NCI-H2227 (cell line): ENCODE measurements around the gene ESPL1.

Experiments used
- DNase-seq: peaks from one replicate; lab custom pipeline; 2025; ENCODE audit not compliant: unreplicated experiment; lab: John Stamatoyannopoulos, UW

Gene ESPL1

DNA sequence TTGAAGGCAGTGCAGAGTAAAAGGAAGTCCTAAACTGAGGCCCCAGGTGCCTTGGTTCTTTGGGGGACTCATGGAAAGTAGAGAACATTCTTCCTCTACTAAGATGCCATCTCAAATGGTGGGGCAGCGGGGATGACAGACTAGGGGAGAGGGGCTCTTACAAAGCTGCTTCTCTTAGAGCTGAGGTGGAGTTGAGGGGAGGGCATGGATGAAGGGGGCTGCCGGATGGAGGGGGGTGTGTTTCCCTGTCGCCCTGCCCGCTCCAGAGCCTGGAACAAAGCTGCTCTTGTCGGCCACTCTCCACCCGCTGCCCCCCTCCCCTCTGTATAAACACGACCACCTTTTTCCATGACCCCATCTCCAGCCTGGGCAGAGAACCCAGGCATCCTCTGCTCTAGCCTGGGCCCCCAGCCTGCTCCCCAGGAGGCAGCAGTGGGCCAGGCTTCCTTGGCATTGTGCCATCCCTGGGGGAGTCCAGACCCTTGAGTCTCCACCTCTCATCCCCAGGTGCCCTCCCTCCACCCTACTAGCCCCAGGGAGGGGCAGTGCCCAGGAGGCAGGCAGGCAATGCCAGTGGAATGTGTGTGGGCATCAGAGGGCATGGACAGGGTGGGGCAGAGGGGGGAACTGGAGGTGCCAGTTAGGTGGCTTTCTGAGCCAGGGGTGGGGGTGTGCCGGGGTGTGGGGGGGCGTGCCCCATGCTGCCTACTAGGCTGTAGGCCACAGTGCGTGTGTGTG is 37.8 kb upstream of the ESPL1 start:
- no peak for DNase-seq

DNA sequence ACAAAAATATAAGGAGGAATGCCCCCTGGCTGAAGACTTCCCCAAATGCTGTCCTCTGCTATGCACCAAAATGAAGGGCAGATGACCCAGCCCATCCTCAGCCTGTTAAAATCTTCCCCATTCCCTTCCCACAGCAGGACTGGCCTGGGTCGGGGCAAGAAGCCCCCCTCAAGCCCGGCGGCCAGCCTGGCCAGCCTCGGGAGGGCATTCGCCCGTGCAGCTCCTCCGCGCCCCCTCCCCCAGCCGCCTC is 36.5 kb upstream of the ESPL1 start:
- no peak for DNase-seq

DNA sequence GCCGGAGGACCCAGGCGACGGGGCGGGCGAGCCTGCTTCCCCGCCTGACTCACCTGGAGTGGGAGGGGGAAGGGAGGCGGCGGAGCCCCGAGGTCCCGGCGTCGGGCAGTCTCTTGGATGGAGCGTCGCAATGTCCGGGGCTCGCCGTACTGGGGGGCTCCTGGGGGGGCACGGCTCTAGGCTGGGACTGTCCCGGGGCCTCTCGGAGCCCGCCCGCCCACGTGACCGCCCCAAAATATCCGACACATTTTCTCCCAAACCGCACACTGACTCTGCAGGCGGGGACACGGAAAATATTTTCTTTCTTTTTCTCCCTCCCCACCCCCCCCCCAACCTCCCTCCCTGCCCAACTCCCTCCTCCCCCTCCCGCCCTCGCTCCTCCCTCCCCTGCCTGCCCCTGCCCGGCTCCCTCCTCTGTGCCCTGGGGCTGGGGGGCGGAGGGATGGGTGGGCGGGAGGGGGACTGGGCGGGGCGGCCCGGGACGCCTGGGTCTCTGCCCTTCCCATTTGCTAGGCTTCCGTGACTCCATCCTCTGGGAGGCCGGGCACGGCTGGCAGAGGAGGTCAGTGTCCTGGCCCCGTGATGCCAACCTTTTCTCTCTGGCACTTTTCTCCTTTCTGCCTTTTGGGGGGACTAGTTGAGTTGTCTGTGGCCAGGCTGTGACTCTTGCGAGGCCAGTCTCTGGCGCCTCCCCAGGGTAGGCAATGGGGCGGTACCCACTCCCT is 36.0 kb upstream of the ESPL1 start, which contains the start of gene RARG:
Gene RARG, minus strand, starts transcription at position 289 of the 725 bp plus-strand sequence. CDS start 4,664 bp downstream, outside the sequence.
- DNase-seq, result peak; percentile 21

DNA sequence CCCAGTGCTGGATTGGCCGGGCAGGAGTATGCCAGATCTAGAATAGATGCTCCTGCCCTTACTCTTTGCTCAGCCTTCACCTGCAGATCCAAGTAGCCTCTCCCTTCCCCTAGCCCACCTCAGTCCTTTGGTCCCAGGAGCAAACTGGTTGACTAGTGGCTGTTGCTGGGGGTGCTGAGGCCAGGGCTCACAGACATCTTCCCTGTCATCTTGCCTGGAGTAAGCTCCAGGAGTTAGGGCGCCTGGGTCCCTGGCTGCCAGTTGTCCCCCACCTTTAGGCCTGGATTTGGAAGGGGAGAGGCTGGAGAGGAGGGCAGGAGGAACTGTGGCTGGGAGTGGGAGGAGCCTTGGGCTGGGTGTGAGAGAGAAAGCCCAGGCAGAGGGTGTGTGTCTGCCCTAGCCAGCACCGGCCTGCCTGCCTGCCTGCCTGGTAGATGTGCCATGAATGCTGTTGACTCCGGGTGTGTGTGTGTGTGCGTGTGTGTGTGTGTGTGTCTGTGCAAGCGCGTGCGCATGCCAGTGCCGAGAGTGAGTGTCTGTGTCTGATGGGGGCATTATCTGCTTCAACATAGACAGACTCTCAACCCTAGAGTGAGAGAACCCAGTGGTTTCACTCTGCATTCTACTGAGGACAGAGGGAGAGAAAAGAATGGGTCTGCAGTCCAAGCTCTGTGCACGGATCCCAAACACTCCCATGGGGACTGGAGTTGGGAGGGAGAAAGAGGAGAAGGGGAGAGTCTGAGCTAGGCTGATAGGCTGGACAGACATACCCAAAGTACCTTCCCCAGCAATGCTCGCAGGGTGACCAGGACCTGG is 35.2 kb upstream of the ESPL1 start:
- peak; percentile 36 for DNase-seq

DNA sequence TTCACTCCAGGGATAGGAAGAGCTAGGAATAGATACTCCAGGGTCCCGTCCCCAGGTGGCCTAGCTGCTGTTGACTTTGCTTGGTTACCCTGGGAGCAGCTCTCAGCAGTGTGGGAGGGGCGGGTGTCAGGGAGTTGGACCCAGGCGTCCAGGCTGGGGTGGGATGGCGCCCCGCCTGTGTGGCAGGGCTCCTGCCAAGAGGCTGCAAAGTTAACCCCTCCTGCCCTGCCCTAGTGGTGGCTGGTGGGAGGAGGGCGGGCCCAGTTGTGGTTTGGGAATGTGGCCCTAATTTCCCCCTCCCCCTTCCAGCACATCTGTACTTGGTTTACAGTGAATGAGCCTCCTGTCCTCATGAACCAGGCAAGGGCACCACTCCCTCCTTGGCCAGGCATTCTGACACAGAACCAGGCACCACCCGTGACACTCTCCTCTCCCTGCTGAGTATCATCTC is 34.4 kb upstream of the ESPL1 start:
- no peak for DNase-seq

DNA sequence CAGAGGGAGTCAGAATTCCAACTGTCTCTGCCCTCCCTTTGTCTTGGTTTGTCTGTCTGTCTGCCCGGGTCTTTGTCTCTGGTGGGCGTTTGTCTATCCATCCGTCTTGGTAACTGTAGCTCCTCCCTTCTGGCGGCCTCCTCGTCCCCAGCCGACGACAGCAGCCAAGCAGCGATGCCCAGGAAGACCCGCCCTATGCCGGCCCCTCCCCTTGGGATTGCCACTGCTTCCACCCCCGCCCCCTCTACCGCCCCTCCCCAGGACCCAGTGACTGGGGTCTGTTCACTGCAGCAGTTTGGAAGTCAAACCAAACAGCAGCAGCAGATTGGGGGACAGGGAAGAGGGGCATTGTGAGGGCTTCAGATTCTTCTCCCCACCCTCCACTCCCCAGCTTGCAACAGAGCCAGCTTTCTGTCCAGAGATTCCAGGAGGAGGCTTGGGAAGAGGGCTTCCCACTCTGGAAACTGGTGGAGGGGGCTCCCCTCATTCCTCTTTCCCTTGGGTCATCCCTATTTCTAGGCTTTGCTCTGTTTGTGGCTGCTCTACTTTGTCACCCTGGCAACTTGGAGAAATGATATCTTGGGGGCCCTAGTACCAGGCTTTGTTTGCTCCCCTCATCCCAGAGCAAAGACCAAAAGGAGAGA is 33.7 kb upstream of the ESPL1 start:
- DNase-seq, result peak; percentile 65

DNA sequence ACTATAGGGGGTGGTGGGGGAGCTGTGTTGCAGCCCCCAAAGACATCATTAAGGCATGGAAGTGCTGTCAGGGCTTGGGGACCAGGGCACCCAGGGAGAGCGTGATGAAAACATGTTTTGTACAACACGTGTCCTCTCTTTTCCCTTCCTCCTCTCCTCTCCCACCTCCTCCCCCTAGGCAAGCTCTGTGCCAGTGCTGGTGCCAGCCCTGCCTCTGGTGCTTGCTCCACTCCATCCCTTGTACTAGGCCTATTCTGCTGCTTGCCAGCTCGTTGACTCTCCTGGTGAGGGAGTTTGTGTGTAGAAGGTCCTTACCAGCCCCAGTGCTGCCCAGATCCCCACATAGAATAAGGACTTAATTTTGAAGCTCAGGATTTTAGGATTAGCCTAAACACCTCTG is 32.9 kb upstream of the ESPL1 start:
- no peak for DNase-seq

DNA sequence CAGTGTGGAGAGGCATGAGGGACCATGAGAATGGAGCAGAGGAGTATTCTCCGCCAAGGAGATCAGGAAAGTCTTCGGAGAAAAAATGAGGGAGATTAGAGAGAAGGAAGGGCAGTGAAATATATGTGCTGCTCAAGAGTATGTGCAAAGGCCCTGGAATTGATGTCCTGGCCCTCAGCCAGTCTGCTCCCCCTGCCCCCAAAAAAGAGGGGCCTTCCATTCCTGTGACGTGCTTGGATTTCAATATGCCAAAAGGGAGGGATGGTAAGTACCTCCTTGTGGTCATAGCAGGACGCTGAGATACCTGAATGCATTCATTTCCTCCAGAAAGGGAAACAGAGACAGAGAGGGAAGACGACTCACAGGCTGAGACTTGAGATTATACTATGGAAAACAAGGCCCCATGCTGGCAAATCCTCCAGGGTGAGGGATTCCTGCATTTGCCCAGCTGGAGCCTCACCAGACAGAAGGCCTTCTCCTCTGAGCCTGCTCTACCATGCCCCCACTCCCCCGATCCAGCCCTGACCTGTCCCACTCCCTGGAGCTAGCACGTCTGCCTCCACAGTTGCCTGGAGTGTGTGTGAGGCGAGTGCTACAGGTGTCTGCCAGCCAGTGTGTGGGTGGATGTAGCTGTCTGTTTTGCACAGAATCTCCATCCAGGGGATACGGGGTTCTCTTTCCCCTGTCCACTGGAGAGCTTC is 32.2 kb upstream of the ESPL1 start:
- DNase-seq, result no peak

DNA sequence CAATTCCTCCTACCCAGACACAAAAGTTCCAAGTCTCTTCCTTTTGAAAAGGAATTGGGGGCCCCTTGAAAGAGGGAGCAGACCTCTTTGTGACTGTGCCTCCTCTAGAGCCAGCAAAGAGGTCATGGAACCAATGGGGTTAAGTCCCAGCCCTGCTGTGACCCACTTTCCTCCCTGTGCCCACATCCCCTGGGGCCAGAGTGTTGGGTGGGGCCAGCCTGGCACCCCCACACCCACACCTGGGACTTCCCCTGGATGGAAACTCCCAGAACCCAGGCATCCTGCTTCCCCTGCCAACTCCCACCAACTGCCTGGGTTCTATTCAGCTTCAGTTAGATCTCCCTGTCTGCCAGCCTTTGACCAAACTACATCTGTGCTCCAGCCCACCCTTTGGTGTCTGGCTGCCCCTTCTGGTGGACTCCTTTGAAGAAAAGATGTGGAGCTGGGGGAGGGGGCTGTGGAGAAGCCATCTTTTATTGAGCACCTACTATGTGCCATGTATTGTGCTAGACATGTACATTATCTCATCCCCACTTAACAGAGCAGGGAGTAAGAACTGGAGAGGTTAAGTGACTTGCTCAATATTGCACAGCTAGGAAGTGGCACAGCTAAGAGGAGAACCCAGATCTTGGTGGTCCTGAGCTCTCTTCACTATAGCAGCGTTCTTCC is 31.5 kb upstream of the ESPL1 start:
- DNase-seq, result no peak

DNA sequence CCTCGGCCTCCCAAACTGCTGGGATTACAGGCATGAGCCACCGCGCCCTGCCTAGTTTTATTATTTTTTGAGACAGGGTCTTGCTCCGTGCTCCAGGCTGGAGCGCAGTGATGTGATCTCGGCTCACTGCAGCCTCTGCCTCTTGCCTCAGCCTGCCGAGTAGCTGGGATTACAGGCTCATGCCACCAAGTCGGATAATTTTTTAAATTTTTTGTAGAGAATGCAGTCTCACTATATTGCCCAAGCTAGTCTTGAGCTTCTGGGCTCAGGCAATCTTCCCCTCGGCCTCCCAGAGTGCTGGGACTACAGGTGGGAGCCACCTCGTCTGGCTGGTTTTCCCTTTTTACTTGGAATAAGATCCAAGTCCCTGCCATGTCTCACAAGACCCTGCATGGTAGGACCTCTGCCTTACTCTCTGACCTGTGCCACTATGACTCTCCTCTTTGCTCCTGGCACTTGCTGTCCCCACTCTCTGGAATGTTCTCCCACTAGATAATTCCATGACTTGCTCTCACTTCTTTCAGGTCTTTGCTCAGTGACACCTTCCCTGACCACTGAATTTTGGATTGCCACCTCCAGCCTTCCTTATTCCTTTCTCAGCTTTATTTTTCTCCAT is 28.3 kb upstream of the ESPL1 start:
- DNase-seq, result no peak

DNA sequence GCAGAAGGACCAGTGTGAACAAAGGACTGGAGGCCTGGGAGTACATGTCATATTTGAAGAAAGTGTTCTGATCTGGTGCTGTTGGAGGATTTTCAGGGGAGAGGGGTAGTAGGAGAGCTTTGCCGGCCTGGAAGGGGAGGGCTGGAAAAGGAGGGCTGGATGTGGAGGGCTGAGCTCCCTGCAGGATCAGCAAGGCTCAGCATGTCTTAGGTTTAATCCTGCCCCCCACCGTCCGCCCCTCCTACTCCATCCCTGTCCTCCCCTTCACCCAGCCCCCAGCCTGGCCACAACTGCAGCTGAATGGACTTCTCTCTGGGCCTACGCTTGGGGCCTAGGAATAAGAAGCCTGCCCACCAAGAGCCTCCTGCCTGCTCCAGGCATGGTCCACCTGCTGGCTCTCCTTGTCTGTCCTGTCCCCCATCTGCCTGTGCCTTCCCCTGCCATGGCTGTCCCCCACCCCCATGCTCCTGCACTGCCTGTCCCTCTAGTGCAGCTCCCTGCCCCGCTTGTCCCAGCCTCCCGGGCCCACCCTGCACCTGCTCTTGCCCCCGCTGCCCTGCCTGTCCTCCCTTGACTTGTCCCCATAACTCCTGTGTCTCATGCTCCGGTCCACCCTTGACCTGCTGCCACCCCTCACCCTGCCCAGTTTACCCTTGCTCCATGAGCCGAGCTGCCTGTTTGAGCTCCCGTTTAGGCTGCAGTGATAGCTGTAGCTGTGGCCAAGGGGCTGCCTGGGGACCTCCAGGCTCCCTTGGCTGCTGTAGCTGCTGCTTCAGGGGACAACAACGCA is 26.3 kb upstream of the ESPL1 start:
- no peak for DNase-seq

DNA sequence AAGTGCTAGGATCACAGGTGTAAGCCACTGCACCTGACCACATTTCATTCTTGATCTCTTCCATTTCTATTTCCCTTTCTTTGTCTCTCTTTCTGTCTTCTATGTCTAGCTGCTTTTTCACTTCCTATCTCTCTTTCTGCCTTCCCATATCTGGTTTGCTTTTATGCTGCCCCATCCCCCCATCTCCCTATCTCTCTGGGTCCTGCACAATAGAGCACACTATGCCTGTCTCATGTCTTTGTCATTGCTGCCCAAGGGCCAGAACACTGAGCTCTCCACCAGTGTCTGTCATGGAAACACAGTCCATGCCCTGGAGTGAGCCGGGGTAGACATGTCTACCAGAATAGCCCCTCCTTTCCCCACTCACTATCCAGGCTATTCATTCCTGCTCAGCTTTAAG is 23.8 kb upstream of the ESPL1 start:
- no peak for DNase-seq

DNA sequence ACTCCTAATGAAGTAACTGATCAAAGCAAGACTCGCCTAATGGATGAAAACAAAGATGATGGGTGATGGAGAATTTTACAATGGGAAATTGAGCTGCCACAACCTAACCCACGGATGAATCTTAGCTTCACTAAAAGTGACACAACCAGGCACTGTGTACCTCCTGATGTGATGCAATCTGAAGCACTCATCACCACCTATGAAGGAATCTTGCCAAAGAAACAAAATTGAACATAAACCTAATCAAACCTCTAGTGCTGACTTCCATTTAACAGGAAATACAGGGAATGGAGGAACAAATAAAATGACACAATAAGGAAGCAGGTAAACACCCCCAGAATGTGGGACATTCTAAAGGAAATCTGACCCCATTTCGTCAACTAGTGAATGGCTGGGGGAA is 22.8 kb upstream of the ESPL1 start:
- DNase-seq, result no peak

DNA sequence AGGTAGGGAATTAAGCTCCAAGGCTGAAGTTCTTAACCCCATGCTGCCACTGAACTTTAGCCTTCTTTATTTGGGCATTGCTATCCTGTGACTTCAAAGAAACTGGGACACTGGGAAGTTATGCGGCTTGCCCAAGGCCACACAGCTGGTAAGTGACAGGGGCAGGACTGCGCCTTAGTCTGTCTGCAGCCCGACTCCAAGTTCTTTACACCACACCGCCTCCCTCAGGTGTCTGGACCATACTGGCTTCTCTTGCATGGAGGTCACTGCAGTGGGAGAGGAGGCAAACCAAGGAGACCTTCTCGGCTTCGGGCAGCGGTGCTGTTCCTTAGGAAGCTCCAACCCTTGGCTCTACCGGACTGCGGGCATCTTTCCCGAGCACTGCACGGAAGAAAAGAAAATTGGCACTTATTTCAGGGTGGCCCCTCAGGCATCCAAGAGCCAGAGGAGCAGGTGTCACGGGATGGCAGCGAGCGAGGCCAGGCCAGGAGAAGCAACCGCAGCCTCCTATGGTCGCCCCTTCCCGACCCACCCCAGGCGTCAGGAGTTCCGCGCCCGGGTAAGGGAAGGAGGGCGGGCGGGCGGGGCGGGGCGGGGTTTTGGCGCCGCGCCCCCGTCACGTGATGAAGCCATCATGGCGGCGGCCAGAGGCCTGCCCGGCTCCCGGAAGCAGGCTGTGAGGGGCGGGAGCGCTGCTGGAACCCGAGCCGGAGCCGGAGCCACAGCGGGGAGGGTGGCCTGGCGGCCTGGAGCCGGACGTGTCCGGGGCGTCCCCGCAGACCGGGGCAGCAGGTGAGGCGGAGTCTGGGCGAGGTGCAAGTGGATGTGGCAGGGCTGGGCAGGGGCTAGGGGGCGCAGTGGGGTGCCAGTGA is 16.4 kb upstream of the ESPL1 start:
- peak; percentile 81 for DNase-seq

DNA sequence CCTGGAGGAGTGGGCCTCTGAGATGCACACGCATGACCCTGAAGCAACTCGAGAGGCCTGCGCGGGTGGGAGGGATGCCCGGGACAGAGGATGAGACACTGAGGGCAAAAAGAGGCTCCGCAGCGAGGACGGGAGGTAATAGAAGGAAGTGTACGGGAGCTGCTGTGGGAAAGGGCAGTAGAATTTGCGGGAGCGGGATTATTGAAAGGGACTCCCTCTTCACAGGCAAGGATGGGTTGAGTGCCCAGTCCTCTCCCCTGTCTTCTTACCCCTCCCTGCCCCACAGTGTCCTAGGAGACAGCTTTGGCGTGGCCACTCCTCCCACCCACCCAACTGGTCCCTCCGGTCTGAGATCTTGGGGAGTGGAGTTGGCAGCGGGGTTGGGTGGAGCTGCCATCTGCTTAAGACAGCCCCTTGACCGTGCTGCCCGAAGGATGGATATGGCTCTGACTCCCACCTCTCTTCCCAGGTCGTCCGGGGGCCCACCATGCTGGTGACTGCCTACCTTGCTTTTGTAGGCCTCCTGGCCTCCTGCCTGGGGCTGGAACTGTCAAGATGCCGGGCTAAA is 15.7 kb upstream of the ESPL1 start:
- no peak for DNase-seq

DNA sequence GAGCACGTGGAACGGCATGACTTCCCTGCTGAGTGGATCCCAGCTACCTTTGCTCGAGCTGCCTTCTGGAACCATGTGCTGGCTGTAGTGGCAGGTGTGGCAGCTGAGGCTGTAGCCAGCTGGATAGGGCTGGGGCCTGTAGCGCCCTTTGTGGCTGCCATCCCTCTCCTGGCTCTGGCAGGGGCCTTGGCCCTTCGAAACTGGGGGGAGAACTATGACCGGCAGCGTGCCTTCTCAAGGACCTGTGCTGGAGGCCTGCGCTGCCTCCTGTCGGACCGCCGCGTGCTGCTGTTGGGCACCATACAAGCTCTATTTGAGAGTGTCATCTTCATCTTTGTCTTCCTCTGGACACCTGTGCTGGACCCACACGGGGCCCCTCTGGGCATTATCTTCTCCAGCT is 14.8 kb upstream of the ESPL1 start:
- DNase-seq, result no peak

DNA sequence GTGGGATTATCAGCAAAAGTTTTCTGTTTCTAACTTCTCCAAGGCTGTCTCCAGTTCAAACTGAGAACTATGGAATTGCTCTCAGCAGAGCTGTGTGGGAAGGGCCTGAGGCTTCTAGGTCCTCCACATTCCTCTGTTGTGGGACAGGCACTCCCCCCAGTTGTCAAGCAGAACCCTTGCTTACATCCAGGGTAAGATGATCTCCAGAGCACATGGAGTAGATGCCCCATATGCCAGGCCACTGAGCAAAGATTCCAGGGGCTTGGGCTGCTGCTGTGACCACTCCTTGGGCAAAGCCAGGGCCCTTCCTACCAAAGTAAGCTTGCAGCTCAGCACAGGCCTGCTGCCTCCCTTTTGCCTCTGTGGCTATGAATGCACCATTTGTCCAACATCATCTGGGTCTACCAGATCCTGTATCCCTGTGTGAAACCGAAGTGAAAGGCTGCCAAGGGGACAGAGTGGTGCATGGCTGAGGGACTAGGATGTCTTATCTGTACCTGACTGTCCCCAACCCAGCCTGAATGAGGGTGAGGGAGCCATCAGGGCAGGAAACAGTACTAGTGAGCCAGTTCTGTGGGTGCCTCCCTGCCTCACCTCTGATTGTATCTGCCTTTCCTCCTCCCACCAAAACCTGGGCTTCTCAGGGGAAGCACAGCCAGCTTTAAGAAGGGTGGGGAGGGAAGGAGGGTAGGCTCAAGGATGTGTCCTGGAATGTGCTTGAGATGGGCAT is 13.1 kb upstream of the ESPL1 start:
- no peak for DNase-seq
